Inferior parietal cortex (tissue), 1 donor: ENCODE data around the gene SDHD.

ENCODE experiments used
- DNase-seq: peaks from one replicate; pipeline ENCODE4 v3.0.0-alpha.2; 2016; ENCODE audit errors: extremely low spot score

Gene SDHD

GRCh38 chr11:112103446-112103845, 16.8 kb downstream of the SDHD start:
- DNase-seq = no peak

DNA sequence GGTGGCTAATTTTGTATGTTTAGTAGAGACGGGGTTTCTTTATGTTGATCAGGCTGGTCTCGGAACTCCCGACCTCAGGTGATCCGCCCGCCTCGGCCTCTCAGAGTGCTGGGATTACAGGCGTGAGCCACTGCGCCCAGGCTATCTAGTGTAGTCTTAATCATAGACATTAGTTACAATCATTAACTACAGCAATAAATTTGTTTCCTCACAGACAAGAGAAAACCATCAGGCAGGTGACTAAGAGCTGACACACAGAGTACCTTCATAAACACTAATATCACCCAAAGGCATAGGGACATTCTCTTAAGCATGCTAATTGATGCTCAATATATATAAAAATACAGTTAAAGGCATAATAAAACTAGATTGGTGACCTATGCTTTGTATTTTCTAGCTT, 19.4 kb downstream of the SDHD start:
- DNase-seq = no peak

- DNase-seq = peak; percentile 72
These were observed 27.1 kb downstream of the SDHD start for GRCh38 chr11:112113539-112114457.

GRCh38 chr11:112114460-112114859, 27.8 kb downstream of the SDHD start:
- DNase-seq = no peak

DNA sequence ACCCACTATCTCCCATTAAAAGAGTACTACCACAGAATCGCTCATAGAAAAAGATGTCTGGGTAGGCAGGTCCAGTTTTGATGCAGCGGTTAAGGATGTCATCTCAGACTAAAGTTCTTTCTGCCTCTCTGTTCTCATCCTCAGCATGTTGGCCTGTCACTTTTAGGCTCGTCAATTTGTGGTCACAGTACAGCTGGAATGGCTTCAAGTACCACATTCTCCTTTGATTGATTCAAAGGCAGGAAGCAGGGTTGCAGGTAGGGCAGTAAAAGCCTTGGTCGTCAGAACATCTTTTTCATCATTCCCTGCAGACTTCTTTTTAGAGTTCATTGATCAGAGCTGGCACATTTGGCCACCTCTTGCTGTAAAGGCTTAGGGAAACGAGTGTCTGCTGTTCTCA, 28.7 kb downstream of the SDHD start:
- DNase-seq = no peak

GRCh38 chr11:112118176-112118575, 31.5 kb downstream of the SDHD start:
- DNase-seq = no peak

DNA sequence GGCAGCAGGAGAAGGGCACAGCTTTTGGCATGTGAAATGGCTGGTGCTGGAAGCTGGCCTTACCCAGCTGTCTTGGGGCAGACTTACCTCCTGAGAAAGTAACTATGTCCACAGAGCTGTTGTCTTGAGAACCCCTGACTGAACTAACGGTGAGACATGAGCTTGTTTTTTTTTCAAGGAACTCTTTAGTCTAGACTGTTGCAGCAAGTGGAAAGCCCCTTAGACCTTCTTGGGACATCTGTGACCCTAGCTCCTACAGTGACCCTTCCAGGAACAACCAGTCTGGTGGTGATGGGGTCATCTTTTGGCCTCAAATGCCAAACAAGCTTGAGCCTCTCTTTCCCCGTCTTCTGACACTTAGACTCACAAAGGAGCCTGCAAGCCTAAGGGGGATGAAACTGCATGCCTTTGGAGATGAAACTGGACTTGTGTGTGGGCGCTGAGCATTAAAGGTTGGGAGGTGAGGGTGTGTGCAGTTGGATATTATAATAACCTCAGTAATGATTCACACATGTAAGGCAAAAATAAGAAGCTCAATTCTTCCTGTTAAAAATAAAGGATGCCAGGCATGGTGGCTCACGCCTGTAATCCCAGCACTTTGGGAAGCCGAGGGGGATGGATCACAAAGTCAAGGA, 35.4 kb downstream of the SDHD start:
- DNase-seq = no peak

DNA sequence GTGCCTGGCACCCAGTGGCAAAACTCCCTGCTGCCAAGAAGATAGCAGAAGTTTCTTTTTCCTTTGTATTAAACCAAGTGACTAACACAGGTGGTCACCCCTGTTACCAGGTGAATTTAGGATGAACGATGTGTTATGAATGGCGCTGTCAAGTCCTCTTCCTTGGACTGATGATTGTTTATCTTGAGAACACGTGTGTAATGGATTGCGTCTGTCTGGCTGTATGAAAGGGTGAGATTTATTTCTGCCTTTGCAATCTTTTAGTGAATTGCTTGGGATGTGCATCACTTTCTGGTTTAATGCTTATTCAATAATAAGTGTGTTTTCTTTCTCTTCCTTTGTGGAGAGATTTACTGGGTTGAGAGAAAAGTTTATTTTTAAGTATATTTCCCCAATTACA, 36.5 kb downstream of the SDHD start:
- DNase-seq = no peak

DNA sequence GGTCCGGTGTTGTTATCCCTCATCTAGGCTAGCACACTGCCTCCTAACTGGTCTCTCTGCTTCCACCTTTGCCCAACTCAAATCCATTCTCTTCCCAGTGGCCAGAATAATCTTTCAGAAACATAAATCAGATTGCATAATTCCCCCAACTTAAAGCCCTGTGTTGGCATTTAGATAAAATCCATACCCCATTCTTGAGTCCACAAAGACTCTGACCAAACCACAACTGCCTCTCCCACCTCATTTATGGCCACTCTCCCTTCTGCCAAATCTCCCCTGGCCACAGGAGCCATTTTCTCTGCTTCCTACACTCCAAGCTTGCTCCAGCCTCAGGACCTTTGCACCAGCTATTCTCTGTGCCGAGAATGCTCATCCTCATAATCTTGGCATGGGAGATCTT, 40.4 kb downstream of the SDHD start:
- no peak for DNase-seq

DNA sequence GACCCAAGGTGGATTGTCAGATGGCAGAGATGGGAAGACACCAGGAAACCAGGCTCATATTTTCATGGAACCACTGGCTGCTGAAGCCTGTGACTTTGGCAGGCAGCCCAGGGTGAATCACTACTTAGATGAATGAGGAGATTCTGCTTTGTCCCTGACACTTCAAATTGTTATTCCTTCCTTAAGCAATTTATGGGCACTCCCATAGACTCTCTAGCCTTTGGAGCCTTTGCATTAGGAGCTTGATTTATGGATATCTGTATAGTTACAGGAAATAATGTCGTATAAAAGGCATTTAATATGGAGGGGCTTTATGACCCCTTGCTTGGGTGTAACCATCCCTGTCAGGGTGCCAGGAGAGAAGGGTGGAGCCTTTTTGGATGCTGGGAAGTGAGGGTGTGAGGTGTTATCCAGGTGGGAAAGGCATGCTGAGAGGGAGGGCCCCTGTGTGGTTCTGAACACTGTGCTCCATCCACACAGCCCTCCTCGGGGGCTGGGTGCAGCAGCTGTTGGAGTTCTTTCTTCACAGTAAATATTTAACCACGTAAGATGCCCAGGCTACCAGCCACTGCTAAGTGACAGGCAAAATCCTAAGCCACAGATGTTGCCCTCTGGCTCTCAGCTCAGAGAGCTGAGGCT, 41.9 kb downstream of the SDHD start:
- peak; percentile 34 for DNase-seq

DNA sequence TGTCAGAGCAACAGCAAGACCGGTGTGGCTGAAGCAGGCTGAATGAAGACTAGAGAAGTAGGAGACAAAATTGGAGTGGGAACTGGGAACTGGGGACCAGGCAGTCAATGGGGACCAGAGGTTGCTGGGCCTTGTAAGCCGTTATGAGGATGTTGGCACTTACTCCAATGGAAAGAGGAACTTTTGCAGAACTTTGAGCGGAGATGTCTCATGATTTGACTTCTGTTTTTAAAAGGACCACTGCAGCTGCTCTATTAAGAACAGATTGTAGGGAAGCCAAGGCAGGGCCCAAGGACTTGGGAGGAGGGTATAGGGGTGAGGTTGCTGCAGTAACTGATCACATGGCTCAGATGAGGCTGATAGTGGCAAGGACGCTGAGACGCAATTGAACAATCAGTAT, 43.0 kb downstream of the SDHD start:
- DNase-seq = peak; percentile 19

DNA sequence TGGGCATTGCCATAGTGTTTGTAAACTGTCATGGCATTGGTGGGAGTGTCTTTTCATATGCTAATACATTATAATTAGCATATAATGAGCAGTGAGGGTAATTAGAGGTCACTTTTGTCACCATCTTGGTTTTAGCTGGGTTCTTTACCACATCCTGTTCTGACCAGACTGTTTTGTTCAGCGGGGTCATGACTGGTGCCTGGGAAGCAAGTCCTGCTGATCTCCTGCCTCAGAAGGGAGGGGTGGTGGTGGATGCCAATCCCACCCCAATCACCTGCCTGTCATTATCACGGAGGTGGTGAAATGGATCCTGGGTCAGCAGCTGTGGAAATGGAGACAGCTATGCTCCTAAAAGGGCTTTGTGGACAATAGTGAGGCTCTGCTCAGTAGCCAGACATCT, 46.1 kb downstream of the SDHD start:
- no peak for DNase-seq

DNA sequence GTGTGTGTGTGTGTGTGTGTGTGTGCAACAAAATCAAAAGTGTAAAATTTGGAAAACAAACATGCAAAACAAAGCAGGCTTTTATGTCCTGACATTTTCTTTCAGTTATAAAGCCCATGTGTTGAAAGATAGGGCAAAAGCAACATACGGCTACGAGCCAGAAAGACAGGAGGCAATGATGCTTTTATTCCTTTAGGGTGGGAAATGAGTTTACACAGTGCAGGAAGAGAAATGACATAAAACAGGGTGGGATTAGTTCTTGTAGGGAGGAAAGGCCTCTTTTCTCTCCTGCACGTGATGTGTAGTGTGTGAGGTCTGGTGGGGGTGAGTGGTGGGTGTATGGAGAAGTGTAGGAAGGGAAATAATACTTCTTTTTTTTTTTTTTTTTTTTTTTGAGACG, 47.8 kb downstream of the SDHD start:
- DNase-seq = no peak

- DNase-seq = no peak
These were observed 56.9 kb downstream of the SDHD start for GRCh38 chr11:112143597-112143996.
